ENCODE results near the gene CORIN. TPM values are rescaled to one million over a fixed set of nuclear protein-coding genes. Genes with fewer than 3 reads are reported as not detected.

The CORIN gene
- total RNA-seq, 2 donors from 2014 or later, result 0.15 to 0.50 TPM

- intact Hi-C loops (cut with DNase I), result no loop called here
- Histone ChIP-seq H3K9ac (ENCODE audit: low read depth in 2 of 2, low read length in 2 of 2) (no peak overlapping the region), H3K36me3 (no peaks in the 10 kb centered on the region), H3K27ac (no peak overlapping the region), H3K9me3 (no peaks in the 10 kb centered on the region), H3K4me1 (no peaks in the 10 kb centered on the region), H3K4me3 (no peak overlapping the region), H3K27me3 (no peaks in the 10 kb centered on the region)
- DNase-seq, result no peak
- no peak for TF ChIP-seq CTCF (IDR thresholded peaks at IDR 0.05)
Observed at GRCh38 chr4:47647029-47647428, 190.8 kb downstream of the CORIN start.

DNA sequence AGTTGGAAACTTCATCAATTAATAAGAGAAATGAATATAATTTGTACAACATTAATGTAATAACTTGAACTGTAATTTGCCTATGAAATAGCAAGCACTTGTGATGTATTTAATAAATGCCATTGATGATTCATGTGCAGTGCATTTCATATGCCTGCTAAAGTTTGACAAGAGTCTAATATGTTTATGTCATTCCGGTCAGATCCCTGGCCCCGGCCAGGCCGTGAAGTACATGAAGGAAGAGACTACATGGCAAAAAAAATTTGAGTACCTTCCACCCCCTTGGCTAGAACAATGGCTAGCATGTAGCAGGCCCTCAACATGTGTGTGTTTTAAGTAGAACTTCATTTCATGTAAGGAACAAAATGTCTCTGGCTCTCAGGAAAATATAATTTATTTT is 191.5 kb downstream of the CORIN start:
- Histone ChIP-seq H3K9me3 (no peaks in the 10 kb centered on the region), H3K36me3 (no peaks in the 10 kb centered on the region), H3K27ac (no peak overlapping the region), H3K4me1 (no peaks in the 10 kb centered on the region), H3K9ac (ENCODE audit: low read depth in 2 of 2, low read length in 2 of 2) (no peak overlapping the region), H3K4me3 (no peak overlapping the region), H3K27me3 (no peaks in the 10 kb centered on the region)
- TF ChIP-seq CTCF (IDR thresholded peaks at IDR 0.05), result no peak
- intact Hi-C loops (cut with DNase I), result no loop called here
- no peak for DNase-seq

GRCh38 chr4:47643845-47644244 is 194.0 kb downstream of the CORIN start:
- TF ChIP-seq CTCF (IDR thresholded peaks at IDR 0.05), result no peak
- Histone ChIP-seq H3K27me3 (no peaks in the 10 kb centered on the region), H3K27ac (no peak overlapping the region), H3K4me1 (no peaks in the 10 kb centered on the region), H3K4me3 (no peak overlapping the region), H3K36me3 (no peaks in the 10 kb centered on the region), H3K9ac (ENCODE audit: low read depth in 2 of 2, low read length in 2 of 2) (no peak overlapping the region), H3K9me3 (no peaks in the 10 kb centered on the region)
- intact Hi-C loops (cut with DNase I), result no loop called here
- DNase-seq, result no peak

- H3K27me3 ChIP-seq, result no peaks in the 10 kb centered on the region
- no peaks in the 10 kb centered on the region for H3K4me1 ChIP-seq
- H3K4me3 ChIP-seq, result no peak overlapping the region
- TF ChIP-seq CTCF (IDR thresholded peaks at IDR 0.05), result no peak
- H3K27ac ChIP-seq, result no peak overlapping the region
- no peaks in the 10 kb centered on the region for H3K36me3 ChIP-seq
- DNase-seq, result no peak
- no peak overlapping the region for H3K9ac ChIP-seq (ENCODE audit: low read depth in 2 of 2, low read length in 2 of 2)
- intact Hi-C loops (cut with DNase I), result no loop called here
- H3K9me3 ChIP-seq, result no peaks in the 10 kb centered on the region
Observed at GRCh38 chr4:47642985-47643760, 194.7 kb downstream of the CORIN start.

DNA sequence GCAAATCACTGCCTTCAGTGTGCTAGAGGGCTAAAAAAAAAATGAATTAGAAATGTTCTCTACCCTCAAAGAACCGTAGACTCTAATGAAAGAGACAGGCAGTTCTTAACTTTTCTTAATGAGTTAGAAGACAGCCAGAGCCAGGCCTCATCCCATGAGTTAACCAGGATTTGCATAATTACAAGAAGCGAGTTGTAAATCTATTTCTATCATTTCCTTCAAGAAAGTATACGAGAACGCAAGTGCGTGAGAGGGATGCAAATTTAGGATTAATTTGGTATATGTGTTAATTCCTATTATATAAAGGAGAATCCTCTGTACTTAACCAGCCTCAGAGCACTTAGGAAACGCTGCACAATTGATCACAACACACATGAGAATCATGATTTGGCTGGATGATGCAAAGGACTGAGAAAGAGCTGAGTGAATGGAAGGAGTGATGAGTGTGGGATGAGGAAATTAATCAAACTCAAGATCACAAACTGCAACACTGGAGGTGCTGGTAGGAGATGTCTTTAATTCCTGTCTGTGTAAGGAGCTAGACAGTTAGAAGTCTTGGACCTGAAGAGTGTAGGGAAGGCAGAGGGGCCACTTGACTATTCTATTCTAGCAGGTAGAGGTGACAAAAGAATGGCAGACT is 195.6 kb downstream of the CORIN start:
- Histone ChIP-seq H3K4me3 (no peak overlapping the region), H3K27ac (no peak overlapping the region)

More for the DNA sequence above, 195.6 kb downstream of the CORIN start:
- no peak for DNase-seq
- intact Hi-C loops (cut with DNase I), result no loop called here
- H3K9me3 ChIP-seq, result no peaks in the 10 kb centered on the region
- no peak overlapping the region for H3K9ac ChIP-seq (ENCODE audit: low read depth in 2 of 2, low read length in 2 of 2)
- TF ChIP-seq CTCF (IDR thresholded peaks at IDR 0.05), result no peak
- no peaks in the 10 kb centered on the region for H3K4me1 ChIP-seq
- H3K36me3 ChIP-seq, result no peaks in the 10 kb centered on the region
- no peaks in the 10 kb centered on the region for H3K27me3 ChIP-seq

All from colonic mucosa (tissue), 4 donors.